HG03064 (cell line): ENCODE measurements around the gene ZNF277.

Source experiments
- ATAC-seq: cut with Tn5 transposase; IDR thresholded peaks from one replicate; pipeline ENCODE4 v1.9.1; 2021; ENCODE audit warnings: low read depth; ENCODE audit not compliant: unreplicated experiment

The ZNF277 gene

DNA sequence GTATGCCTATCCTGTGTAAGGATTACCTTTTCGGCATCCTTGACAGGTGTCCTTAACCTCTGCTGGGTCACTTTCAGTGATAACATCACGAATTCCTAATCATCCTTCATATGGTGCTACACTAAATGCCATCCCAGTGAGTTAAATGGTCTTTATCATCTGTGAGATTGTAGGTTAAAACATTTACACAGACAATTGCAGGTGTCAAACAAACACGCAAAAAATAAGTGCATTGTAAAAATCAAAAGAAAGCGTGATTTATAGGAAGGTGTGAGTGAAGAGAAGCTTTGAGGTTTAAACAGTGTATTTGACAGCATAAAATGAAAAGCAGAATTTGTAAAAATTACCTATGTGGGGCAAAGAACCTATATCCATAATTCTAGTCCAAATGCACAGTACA, 132.3 kb downstream of the ZNF277 start:
- no peak for ATAC-seq

DNA sequence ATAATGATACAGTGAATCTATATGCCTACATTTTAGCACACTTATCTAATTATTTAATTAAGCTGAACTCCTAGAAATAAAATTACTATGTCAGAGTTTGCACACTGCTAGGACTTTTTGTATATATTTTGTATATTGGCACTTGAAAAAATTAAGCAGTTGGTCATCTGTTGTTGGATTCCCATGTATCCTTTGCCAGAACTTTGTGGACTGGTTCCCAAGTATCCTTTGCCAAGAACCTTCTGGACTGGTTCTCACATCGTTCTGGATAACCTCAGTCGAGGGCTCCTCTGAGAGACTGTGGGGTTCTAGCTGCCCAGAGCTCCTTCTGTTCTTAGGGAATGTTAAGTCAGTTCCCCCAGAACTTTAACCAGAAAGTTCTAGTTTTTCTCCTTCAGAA, 135.0 kb downstream of the ZNF277 start:
- ATAC-seq = no peak

DNA sequence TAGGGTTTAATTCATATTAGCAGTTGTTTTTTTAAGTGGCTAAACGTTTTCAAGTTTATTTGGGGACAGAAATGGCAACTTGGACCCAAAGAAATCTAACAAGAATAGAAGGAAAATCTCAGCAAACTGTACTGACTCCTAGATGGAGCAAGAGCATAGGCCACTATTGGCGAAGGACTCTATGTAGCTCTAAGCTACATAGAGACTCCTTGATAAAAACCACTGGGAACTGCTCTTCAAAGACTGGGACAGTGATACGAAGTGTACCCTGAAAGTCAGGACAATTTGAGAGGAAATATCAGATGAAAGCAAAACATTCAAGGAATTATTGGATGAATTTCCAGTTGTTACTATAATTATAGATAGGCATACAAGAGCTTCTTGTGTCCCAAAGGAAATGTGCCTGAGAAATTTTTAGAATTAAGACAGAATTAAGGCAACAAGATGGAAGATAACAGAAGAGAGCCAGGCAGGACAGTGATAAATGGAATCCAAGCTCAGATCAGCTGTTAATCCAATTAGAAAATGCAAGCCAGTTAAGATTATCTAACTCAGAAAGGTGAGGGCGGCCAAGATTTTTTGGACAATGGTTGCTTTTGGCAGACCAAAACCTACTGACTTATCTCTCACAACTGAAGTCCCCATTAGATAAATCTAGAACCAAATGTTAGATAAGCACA, 140.0 kb downstream of the ZNF277 start:
- ATAC-seq = no peak

DNA sequence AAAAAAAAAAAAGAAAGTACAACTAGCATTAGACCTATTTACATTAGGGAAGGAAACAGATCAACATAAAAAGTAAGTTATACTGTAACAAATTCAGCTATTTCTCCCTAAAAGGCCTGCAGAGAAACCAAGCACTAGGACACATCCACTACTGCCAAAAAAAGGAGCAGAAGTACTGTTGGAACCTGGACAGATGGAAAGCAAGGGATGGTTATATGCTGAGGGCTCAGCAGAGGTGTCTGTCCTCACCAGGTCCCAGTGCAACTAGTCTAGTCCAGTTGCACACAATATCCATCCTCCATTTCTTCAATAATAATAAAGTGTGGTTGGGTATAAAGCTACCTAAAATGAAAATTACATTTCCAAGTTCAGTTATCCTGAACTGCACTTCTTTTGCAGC, 140.6 kb downstream of the ZNF277 start:
- ATAC-seq = no peak

DNA sequence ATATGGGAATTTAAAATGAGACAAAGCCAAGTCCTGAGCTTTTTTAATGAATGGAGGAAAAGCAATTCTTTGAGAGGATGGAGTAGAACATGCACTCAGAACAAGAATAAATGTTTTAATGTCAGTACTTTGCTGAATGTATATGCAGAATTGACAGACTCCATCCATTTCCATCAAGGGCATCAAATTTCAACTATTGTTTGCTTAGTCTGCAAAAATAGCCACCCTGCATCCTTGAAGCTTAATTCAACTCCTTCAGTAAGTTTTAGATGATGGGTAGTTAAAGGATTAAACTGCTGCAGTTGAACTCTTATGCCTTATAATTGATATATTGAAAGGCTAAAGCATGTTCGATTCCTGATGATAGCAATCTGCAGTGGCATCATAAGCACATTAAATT, 144.1 kb downstream of the ZNF277 start:
- ATAC-seq = no peak

DNA sequence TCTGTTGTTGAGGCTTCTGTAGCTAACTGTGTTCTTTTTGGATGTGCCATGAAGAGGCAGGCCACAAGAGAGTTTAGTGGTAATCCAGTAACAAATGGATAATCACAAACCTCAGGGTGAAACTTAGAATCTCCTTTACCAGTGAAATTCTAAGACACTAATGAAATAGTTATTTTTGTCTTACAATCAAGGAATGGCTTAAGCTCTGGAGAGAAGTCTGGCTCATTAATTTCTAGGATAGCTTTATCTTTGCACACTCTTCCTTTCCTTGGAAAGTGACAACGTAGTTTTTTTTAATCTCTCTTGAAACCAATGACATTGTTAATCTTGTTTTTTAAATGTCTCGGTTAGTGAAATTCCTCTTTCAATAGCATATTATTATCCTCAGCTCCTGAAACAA, 150.1 kb downstream of the ZNF277 start:
- no peak for ATAC-seq

DNA sequence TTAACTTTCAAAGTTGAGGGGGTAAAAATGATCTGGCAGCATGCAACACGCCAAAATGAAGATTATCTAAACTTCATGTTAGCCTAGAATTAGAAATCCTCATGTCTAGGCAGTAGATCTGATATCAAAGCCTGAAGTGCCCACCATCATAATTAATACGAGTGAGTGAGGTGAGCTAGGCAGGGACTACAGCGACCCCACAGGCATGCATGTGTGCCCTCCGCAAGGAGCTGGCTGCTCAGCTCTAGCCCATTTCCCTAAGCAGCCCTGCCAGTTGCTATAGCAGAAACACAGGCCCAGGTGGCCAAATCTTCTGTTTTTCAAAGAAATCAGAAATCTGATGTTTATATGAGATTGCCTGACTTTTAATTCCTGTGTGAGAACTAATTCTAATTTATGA, 150.6 kb downstream of the ZNF277 start:
- ATAC-seq = no peak

DNA sequence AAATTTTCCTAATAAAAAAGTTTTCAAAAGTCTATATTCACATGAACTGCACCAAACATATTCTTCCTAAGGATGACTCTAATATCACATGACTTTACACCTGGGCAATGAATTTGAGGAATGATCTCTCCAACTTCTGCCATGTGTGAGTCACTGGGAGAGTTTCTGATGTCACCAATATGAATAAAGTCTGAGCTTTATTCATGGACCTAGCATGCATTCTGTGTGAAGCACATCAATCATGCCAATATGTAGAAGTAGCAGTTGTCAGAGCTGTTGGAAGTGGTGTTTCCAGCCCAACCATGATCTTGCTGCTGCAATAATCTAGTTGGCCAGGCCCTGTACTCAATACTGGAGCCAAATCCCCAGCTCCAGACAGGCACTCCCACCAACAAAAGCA, 152.0 kb downstream of the ZNF277 start:
- no peak for ATAC-seq

DNA sequence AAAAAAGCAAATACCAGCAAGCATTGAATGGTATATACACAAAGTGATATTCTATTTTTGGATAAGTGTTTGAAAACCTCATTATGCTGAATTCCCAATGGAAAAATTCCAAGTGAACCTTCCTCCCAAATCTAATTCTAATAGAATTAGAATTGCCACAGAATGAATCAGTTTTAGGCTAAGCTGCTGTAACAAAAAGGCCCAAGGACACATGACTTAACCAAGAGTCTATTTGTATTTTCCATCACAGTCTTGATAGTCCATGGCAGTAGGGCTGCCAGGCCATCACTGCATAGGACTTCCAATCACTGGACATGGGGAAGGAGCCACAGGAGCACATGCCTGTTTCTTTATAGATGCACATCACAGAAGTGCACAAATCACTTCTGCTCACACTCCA, 152.6 kb downstream of the ZNF277 start:
- ATAC-seq = no peak

DNA sequence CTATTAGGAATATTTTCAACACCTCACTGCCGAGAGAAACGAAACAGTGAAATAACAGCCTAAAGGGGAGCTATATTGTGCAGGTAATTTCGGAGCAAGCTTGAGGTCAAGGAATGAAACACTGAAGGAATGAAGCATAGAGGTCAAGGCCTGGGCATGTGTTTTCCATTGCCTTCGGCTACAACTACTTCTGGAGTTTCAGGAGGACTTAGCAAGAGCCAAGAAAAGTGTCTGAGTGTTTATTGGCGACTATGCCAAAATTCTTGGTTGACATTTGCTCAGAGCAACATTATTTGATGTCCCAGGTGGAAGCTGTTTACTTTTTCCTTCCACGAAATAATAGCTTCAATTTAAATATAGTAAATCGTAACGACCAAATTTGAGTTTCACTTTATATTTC, 154.2 kb downstream of the ZNF277 start:
- ATAC-seq = no peak

DNA sequence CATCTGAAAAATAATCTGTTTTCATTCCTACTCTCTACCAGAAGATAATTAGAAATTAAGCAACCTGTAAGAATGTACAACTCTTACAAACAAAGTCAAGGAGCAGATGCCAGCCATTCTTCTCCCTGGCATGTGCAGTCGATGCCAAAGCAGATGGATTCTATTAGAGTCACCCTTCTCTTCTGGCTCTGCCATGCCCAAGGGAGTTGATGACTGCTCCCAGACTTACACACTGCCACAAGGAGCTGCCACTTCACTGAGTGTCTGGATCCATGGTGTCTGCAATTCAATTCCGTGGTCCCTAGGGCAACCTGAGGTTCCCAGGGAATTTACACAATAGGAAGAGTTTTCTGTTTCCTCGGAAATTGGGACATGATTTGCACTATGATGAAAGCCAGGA, 154.7 kb downstream of the ZNF277 start:
- no peak for ATAC-seq

DNA sequence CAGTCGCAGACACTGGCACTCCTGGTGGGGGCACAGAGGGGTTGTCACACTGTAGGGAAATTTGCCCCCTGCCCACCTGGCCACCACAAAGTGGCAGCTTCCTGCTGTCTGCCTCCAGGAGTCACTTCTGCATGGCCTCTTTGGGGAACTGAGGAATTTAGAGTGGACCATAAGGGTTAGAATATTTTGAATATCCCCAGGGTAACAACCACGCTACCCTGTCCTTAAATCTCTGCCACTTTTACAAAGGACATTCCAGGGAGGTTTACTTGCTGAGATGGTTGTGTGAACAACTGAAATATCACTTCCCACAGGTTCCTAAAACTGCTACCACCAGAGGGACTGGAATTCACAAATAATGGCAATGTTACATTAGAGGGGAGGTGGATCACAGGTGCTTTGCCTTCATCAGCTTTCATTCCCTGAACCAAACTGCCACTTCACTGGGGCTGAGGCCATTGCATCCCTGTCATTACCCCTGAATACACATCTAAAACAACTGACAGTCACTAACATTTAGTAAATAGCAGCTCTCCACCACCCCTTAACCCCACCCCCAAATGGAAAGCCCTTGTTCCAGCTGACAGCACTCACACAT, 155.7 kb downstream of the ZNF277 start:
- no peak for ATAC-seq

DNA sequence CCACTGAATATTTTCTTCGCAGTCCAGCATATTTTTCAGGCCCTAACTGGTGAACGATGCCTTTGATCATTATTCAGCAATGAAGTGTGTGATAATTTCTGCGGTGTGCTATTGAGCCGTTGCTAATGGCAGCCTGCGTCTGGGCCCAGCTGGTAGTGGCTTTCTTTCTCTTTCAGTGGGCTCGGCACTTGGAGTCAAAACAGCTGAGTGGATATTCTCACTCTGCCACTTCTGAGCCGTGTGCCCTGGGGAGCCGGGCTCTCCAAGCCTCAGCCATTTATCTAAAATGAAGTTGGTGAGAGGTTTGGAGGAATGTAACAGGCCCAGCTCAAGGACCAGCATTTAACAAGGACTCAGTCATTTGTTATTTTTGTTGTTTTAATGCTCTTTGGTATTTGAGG, 156.2 kb downstream of the ZNF277 start:
- no peak for ATAC-seq

DNA sequence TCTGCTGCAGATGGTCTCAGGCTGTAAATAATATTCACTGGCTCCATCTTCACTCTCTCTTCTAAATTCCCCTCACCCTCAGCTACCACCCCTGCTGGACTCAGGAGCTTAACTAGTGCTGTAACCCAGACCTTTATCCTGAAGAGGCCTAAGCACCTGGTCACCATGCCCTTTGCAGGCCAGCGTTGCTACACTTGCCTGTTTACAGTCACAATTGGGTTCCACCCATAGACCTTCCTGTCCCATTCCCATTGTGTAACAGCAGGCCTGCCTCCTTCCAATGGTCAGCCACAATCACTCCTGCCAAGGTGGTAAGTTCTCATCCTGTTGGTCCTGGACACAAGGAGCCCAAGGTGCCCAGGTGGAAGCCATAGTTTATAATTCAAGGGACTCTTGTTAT, 157.9 kb downstream of the ZNF277 start:
- ATAC-seq = no peak

DNA sequence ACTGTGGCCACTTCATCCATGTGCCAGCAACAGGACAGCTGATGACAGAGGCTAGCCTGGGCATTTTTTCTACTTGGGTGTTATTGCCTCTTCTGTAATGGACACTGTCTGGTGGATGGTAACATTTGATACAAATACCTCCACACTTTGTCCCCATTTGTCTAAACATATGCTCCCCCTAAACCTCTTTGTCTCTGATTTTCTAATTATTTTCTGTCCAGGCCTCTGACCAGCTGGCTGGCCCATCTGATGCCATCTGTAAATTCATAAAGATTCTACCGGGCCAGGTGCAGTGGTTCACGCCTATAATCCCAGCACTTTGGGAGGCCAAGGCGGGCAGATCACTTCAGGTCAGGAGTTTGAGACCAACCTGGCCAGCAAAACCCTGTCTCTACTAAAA, 159.1 kb downstream of the ZNF277 start:
- no peak for ATAC-seq

DNA sequence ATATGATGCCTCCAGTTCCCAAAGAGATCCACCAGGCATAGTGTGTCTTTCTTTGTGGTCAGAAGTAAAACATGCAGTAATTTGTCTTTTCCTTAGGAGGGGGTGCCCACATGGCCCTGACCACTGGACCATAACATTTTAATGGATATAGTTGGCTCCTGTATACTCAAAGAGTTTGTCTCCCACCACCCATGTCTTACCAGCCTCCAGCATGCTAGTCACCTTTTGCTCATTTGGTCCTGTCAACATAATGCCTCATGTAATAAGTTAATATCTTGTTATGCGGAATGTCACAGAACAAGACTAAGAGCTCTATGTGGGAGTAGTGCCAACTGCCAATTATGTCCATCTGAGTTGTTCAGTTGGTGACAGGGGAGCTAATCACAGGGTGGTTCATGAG, 160.4 kb downstream of the ZNF277 start:
- no peak for ATAC-seq

DNA sequence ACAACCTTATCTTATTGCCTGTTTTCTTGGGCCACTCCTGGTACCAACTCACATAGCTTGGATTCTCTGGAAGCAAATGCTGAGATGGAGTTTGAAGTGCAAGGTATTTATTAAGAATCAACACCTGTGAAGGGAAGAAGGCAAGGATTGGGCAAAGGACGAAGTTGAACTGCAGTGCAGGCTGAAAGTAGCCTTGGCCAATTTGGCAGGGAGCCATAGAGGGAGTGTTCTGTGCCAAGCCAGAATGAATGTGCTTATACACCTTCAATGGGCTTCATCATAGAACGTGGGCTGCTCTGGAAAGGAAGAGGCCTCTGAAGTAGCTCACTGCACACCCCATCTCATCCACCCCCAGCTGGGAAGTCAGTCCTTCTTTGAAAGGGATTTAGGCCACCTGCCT, 163.9 kb downstream of the ZNF277 start:
- ATAC-seq = no peak

DNA sequence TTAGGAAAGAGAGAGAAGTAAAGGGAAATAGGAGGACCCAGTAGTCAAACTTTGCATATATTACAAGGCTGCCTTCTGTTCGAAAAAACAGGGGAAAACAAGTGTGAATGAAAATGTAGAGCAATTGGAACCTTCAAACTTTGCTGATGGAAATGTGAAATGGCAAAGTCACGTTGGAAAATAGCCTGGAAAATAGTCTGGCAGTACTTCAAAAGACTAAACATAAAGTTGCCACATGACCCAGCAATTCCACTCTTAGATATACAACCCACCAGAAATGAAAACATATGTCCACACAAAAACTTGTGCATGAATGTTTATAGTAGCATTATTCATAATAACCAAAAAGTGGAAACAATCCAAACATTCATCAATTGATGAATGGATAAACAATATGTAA, 165.2 kb downstream of the ZNF277 start:
- no peak for ATAC-seq

DNA sequence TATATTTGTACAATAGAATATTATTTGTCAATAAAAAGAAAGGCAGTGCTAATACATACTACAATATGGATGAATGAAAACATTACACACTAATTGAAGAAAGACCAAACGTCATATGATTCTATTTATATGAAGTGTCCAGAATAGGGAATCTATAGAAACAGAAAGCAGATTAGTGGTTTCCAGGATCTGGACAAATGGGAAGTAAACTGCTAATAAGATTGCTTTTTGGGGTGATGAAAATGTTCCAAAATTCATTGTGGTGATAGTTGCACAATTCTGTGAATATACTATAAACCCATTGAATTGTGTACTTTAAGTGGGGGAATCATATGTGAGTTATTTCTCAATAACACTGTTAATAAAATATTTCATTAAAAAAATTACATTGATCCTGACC, 165.6 kb downstream of the ZNF277 start:
- no peak for ATAC-seq

DNA sequence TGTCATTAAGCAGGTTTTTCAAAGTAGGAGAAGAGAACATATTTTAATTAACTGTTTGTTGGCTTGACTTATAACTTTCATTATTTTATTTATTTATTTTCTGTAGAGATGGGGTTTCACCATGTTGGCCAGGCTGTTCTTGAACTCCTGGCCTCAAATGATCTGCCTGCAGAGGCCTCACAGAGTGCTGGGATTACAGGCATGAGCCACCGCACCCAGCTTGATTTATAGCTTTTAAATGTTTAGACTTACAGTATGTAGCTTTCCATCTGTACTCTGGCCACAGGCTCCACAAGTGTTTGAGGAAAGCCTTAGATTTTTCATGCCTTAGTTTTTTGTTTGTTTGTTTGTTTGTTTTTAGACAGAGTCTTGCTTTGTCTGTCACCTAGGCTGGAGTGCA, 171.1 kb downstream of the ZNF277 start:
- ATAC-seq = no peak

DNA sequence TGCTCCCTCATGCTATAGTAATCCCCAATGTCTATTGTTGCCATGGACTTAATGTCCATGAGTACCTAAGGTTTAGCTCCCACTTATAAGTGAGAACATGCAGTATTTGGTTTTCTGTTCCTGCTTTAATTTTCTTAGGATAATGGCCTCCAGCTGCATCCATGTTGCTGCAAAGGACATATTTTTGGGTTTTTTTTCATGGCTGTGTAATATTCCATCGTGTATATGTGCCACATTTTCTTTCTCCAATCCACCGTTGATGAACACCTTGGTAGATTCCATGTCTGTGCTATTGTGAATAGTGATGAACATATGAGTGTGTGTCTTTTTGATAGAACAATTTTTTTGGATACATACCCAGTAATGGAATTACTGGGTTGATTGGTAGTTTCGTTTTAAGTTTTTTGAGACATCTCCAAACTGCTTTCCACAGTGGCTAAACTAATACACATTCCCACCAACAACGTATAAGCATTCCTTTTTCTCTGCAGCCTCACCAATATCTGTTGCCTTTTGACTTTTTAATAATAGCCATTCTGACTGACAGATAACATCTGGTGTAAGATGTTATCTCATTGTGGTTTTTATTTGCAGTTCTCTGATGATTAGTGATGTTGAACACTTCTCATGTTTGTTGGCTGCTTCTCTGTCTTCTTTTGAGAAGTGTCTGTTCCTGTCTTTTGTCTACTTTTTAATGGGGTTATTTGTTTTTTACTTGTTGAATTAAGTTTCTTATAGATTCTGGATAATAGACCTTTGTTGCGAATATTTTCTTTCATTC, 175.0 kb downstream of the ZNF277 start:
- no peak for ATAC-seq
